Measurements from ENCODE around the gene MMAB. TPM values are rescaled to one million over a fixed set of nuclear protein-coding genes. Genes with fewer than 3 reads are reported as not detected.
A peak's percentile ranks its signal among the peaks of the same experiment; 100 is the strongest.

Gene MMAB
- total and polyA plus RNA-seq, 2 donors (not counting 3 experiments of a cell fraction or from before 2014, with no cell fraction given) = 39.1 to 46.0 TPM

DNA sequence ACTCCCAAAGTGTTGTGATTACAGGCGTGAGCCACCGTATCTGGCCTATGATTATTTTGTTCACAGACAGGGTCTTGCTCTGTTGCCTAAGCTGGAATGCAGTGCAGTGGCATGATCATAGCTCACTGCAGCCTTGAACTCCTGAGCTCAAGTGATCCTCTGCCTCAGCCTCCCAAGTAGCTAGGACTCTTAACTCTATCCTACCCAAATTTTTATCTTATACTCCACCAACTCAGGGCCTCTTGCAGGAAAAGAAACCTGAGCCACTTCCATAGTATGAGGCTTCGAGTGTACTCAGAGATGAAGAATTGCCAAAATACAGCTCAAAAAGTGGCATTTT, 828 bp downstream of the MMAB start:
- Histone ChIP-seq H2AFZ (ENCODE audit: low read depth, low read length) (no peak overlapping the region), H3K9ac (replicated peaks; ENCODE audit: extremely low read depth, insufficient read depth, low read length) (peak overlapping the region; percentile 10), H3K4me1 (ENCODE audit: control insufficient read depth, extremely low read depth, insufficient read depth, low read length) (peaks cover 16% of the 10 kb centered on the region), H3K9me3 (replicated peaks; ENCODE audit: control insufficient read depth, insufficient read depth, low read length) (no peaks in the 10 kb centered on the region), H3K36me3 (ENCODE audit: control insufficient read depth in 2 of 2, extremely low read depth in 1 of 2, insufficient read depth in 2 of 2, low read length in 2 of 2) (peaks cover 0 to 12% of the 10 kb centered on the region in 2 experiments), H3K27ac (ENCODE audit: insufficient read depth, low read depth, low read length) (no peak overlapping the region), H3K9me1 (replicated peaks; ENCODE audit: control insufficient read depth, extremely low read depth, insufficient read depth, low read length) (no peaks in the 10 kb centered on the region), H3K4me2 (ENCODE audit: insufficient read depth, low read length) (peak overlapping the region; percentile 54), H3K79me2 (ENCODE audit: control insufficient read depth, insufficient read depth, low read length) (peaks cover 6% of the 10 kb centered on the region), H4K20me1 (replicated peaks; ENCODE audit: control insufficient read depth, extremely low read depth, insufficient read depth, low read length) (no peaks in the 10 kb centered on the region), H3K4me3 (replicated peaks in 1 of 3; ENCODE audit: insufficient read depth in 1 of 3, low read depth in 1 of 3, low read length in 3 of 3) (peak overlapping the region in 1 of 3 experiments; percentile 53), H3K27me3 (ENCODE audit: control insufficient read depth in 2 of 2, insufficient read depth in 2 of 2, low read length in 2 of 2) (no peaks in the 10 kb centered on the region)
- intact Hi-C loops (cut with micrococcal nuclease) = loop anchor here (2.0 to 10.0 kb wide), 3 partner anchors 95 to 142 kb away; partner anchors contain the start of genes FAM222A, KCTD10 and UBE3B
- CTCF ChIA-PET = interaction anchor here (0.7 to 4.2 kb wide), 8 partner anchors 13 to 203 kb away, joined by 3 to 37 read pairs (median 12); no protein-coding TSS in a partner anchor
- POLR2A ChIA-PET = no interaction called here
- FAIRE-seq (peak; percentile 62), DNase-seq (ENCODE audit: low read depth, low spot score) (no peak)
- dilution Hi-C loops (cut with MboI; ENCODE audit: extremely low pct_ligation_motif_present, low sequenced_read_pairs) = no loop called here
- BruUV-seq (replicated peaks) = no TSS peak
- TF ChIP-seq JUN (IDR thresholded peaks at IDR 0.05; ENCODE audit: borderline replicate concordance, insufficient read depth, insufficient read length, low read depth) (no peak), FOS (IDR thresholded peaks at IDR 0.05; ENCODE audit: borderline replicate concordance, insufficient read depth, low read length) (no peak), EZH2 (IDR thresholded peaks at IDR 0.05; ENCODE audit: borderline replicate concordance, low read depth, low read length, severe bottlenecking) (no peak), MYC (IDR thresholded peaks at IDR 0.05; ENCODE audit: low read depth, low read length) (no peak), POLR2AphosphoS5 (IDR thresholded peaks at IDR 0.05; ENCODE audit: insufficient read depth, low read depth, low read length) (no peak), POLR2A (IDR thresholded peaks at IDR 0.05; ENCODE audit: low read depth, low read length) (no peak)
- TF ChIP-seq, protein P1, sequence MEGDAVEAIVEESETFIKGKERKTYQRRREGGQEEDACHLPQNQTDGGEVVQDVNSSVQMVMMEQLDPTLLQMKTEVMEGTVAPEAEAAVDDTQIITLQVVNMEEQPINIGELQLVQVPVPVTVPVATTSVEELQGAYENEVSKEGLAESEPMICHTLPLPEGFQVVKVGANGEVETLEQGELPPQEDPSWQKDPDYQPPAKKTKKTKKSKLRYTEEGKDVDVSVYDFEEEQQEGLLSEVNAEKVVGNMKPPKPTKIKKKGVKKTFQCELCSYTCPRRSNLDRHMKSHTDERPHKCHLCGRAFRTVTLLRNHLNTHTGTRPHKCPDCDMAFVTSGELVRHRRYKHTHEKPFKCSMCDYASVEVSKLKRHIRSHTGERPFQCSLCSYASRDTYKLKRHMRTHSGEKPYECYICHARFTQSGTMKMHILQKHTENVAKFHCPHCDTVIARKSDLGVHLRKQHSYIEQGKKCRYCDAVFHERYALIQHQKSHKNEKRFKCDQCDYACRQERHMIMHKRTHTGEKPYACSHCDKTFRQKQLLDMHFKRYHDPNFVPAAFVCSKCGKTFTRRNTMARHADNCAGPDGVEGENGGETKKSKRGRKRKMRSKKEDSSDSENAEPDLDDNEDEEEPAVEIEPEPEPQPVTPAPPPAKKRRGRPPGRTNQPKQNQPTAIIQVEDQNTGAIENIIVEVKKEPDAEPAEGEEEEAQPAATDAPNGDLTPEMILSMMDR (IDR thresholded peaks at IDR 0.05; ENCODE audit: extremely low read depth in 1 of 2, insufficient read depth in 1 of 2, low read depth in 1 of 2, low read length in 2 of 2) = no peak

Measured in endothelial cell of umbilical vein (primary cell).